ENCODE data around the gene ZNF830.

The ZNF830 gene

GRCh38 chr17:34974179-34974578 is 12.8 kb downstream of the ZNF830 start:
- Histone ChIP-seq H3K27ac (no peak overlapping the region), H3K27me3 (ENCODE audit: insufficient read depth, low read depth) (no peaks in the 10 kb centered on the region), H3K36me3 (ENCODE audit: insufficient read depth) (no peaks in the 10 kb centered on the region), H3K4me2 (no peak overlapping the region), H3K79me2 (ENCODE audit: insufficient read depth, low read depth) (no peaks in the 10 kb centered on the region), H3K4me1 (ENCODE audit: low read depth, poor library complexity, severe bottlenecking) (peaks cover 7% of the 10 kb centered on the region), H4K20me1 (ENCODE audit: insufficient read depth) (no peaks in the 10 kb centered on the region), H2AFZ (ENCODE audit: low read depth) (no peak overlapping the region), H3K9ac (no peak overlapping the region), H3K4me3 (IDR thresholded peaks at IDR 0.05; ENCODE audit: insufficient read depth, low read depth, low read length) (no peak overlapping the region)
- no peak for TF ChIP-seq CTCF (conservative IDR thresholded peaks at IDR 0.05; ENCODE audit: low read depth, low read length)

GRCh38 chr17:34974794-34975785 is 13.8 kb downstream of the ZNF830 start:
- H3K4me2 ChIP-seq: no peak overlapping the region
- H2AFZ ChIP-seq (ENCODE audit: low read depth): no peak overlapping the region
- H3K9ac ChIP-seq: no peak overlapping the region
- no peaks in the 10 kb centered on the region for H3K36me3 ChIP-seq (ENCODE audit: insufficient read depth)
- H4K20me1 ChIP-seq (ENCODE audit: insufficient read depth): no peaks in the 10 kb centered on the region
- no peak for TF ChIP-seq CTCF (conservative IDR thresholded peaks at IDR 0.05; ENCODE audit: low read depth, low read length)
- peaks cover 15% of the 10 kb centered on the region for H3K4me1 ChIP-seq (ENCODE audit: low read depth, poor library complexity, severe bottlenecking)
- no peak overlapping the region for H3K27ac ChIP-seq
- no peaks in the 10 kb centered on the region for H3K79me2 ChIP-seq (ENCODE audit: insufficient read depth, low read depth)
- H3K4me3 ChIP-seq (IDR thresholded peaks at IDR 0.05; ENCODE audit: insufficient read depth, low read depth, low read length): no peak overlapping the region
- H3K27me3 ChIP-seq (ENCODE audit: insufficient read depth, low read depth): no peaks in the 10 kb centered on the region

GRCh38 chr17:34979153-34979552 is 17.8 kb downstream of the ZNF830 start:
- H3K4me1 ChIP-seq (ENCODE audit: low read depth, poor library complexity, severe bottlenecking): peaks cover 19% of the 10 kb centered on the region
- H3K9ac ChIP-seq: no peak overlapping the region
- peaks cover 26% of the 10 kb centered on the region for H3K79me2 ChIP-seq (ENCODE audit: insufficient read depth, low read depth)
- no peak overlapping the region; the same call in 1 of the 2 replicates for H2AFZ ChIP-seq (ENCODE audit: low read depth)
- TF ChIP-seq CTCF (conservative IDR thresholded peaks at IDR 0.05; ENCODE audit: low read depth, low read length): no peak
- H3K36me3 ChIP-seq (ENCODE audit: insufficient read depth): no peaks in the 10 kb centered on the region
- H3K27ac ChIP-seq: no peak overlapping the region
- 0 out of 2 replicates have a peak overlapping the region, but pooled peaks have one; percentile 99 for H3K4me2 ChIP-seq
- no peak overlapping the region for H3K4me3 ChIP-seq (IDR thresholded peaks at IDR 0.05; ENCODE audit: insufficient read depth, low read depth, low read length)
- H4K20me1 ChIP-seq (ENCODE audit: insufficient read depth): no peaks in the 10 kb centered on the region
- H3K27me3 ChIP-seq (ENCODE audit: insufficient read depth, low read depth): no peaks in the 10 kb centered on the region

- Histone ChIP-seq H3K4me1 (ENCODE audit: low read depth, poor library complexity, severe bottlenecking) (peaks cover 19% of the 10 kb centered on the region), H3K9ac (peak overlapping the region; percentile 97), H4K20me1 (ENCODE audit: insufficient read depth) (no peaks in the 10 kb centered on the region), H3K4me3 (IDR thresholded peaks at IDR 0.05; ENCODE audit: insufficient read depth, low read depth, low read length) (no peak overlapping the region), H2AFZ (ENCODE audit: low read depth) (peak overlapping the region; percentile 69), H3K27ac (peak overlapping the region; percentile 98), H3K79me2 (ENCODE audit: insufficient read depth, low read depth) (peaks cover 26% of the 10 kb centered on the region), H3K36me3 (ENCODE audit: insufficient read depth) (no peaks in the 10 kb centered on the region), H3K4me2 (peak overlapping the region; percentile 99), H3K27me3 (ENCODE audit: insufficient read depth, low read depth) (no peaks in the 10 kb centered on the region)
- no peak for TF ChIP-seq CTCF (conservative IDR thresholded peaks at IDR 0.05; ENCODE audit: low read depth, low read length)
These were observed 18.5 kb downstream of the ZNF830 start for GRCh38 chr17:34979650-34980352.

All from KMS-11 (cell line).